HepG2 (cell line): ENCODE data around the gene COASY. TPM values are rescaled to one million over a fixed set of nuclear protein-coding genes. Genes with fewer than 3 reads are reported as not detected.

Experiments
- ASH2L ChIP-seq: fragments of 300-600, 200-600 bp; sonication (generic); IDR thresholded peaks from 2 replicates; pipeline ENCODE4 v1.7.0; 2017; ENCODE audit warnings: low read depth, mild to moderate bottlenecking, moderate library complexity, mixed read lengths, low read length; ENCODE audit not compliant: insufficient read length
- CBX5 ChIP-seq: sonication (generic); formaldehyde crosslinking; IDR thresholded peaks from 2 replicates; pipeline ENCODE4 v1.4.0; 2020; ENCODE audit warnings: missing genetic modification reagents, borderline replicate concordance
- FOXM1 ChIP-seq: sonication (generic); formaldehyde crosslinking; IDR thresholded peaks from 2 replicates; pipeline ENCODE4 v1.5.0; 2020; ENCODE audit warnings: missing genetic modification reagents
- HNRNPL ChIP-seq: fragments of 200-400 bp; formaldehyde crosslinking; IDR thresholded peaks from 2 replicates; pipeline ENCODE4 v1.6.1; 2017; ENCODE audit warnings: mild to moderate bottlenecking, low read depth, low read length
- KDM1A ChIP-seq: IDR thresholded peaks from 2 replicates; pipeline ENCODE4 v1.6.1; 2016; ENCODE audit warnings: missing compliant biosample characterization
- SAFB2 ChIP-seq: sonication (generic); formaldehyde crosslinking; IDR thresholded peaks from 2 replicates; pipeline ENCODE4 v1.5.1; 2020; ENCODE audit warnings: missing genetic modification reagents, low read depth, mild to moderate bottlenecking, borderline replicate concordance
- SMAD9 ChIP-seq: sonication (generic); formaldehyde crosslinking; IDR thresholded peaks from 2 replicates; pipeline ENCODE4 v1.5.1; 2020; ENCODE audit warnings: mild to moderate bottlenecking, missing genetic modification reagents
- SP5 ChIP-seq: IDR thresholded peaks from 2 replicates; pipeline ENCODE4 v1.6.1; 2016; ENCODE audit warnings: low read depth, borderline replicate concordance
- ZMYM4 ChIP-seq: sonication (generic); formaldehyde crosslinking; IDR thresholded peaks from 2 replicates; pipeline ENCODE4 v1.8.1; 2023; ENCODE audit warnings: mild to moderate bottlenecking, missing genetic modification reagents
- ZNF556 ChIP-seq: sonication (generic); formaldehyde crosslinking; IDR thresholded peaks from 2 replicates; pipeline ENCODE4 v1.4.0; 2020; ENCODE audit warnings: mild to moderate bottlenecking, missing genetic modification reagents, borderline replicate concordance
- ZNF572 ChIP-seq: sonication (generic); formaldehyde crosslinking; IDR thresholded peaks from 2 replicates; pipeline ENCODE4 v1.5.1; 2020; ENCODE audit warnings: mild to moderate bottlenecking, missing genetic modification reagents
- ZNF678 ChIP-seq: sonication (generic); formaldehyde crosslinking; IDR thresholded peaks from 2 replicates; pipeline ENCODE4 v1.4.0; 2020; ENCODE audit warnings: mild to moderate bottlenecking, missing genetic modification reagents
- ZNF839 ChIP-seq: sonication (generic); formaldehyde crosslinking; IDR thresholded peaks from 2 replicates; pipeline ENCODE4 v1.4.0; 2020; ENCODE audit warnings: missing genetic modification reagents, mild to moderate bottlenecking, borderline replicate concordance
- polyA plus RNA-seq, 8 experiments: library from polyadenylated mRNA; depleted of rRNA in 3 of 8; stranded (reverse) in 7 of 8; unstranded in 1 of 8; fragments of >200 nt; fragmentation: Illumina TruSeq in 4 of 8; extraction: Trizol in 4 of 8; gene quantifications; 2 replicates each; pipeline versions ENCODE4 v1.2.1 to v1.2.3, GENCODE V29; 2011 to 2016; ENCODE audit warnings: low read depth in 4 of 8, missing spikeins in 1 of 8, mixed read lengths in 1 of 8; ENCODE audit not compliant: insufficient read depth in 1 of 8
- total RNA-seq, 5 experiments: library from RNA; depleted of rRNA; stranded (reverse); fragments of >200 nt; fragmentation: Illumina TruSeq; extraction: Trizol; gene quantifications; 2 replicates each; pipeline ENCODE4 v1.2.3, GENCODE V29; 2016; ENCODE audit warnings: low read depth in 1 of 5
- TF ChIP-seq, protein P1 (sequence below): fragments of 450-650 bp; IDR thresholded peaks from 2 replicates; pipeline ENCODE4 v1.6.1; 2017
- TF ChIP-seq, protein P2 (sequence below): sonication (generic); formaldehyde crosslinking; IDR thresholded peaks from 2 replicates; pipeline ENCODE4 v1.8.0; 2022; ENCODE audit warnings: mild to moderate bottlenecking, missing genetic modification reagents, moderate library complexity
- TF ChIP-seq, protein P3 (sequence below): sonication (generic); formaldehyde crosslinking; IDR thresholded peaks from 2 replicates; pipeline ENCODE4 v1.4.0; 2020; ENCODE audit warnings: mild to moderate bottlenecking, low read depth, missing genetic modification reagents
- TF ChIP-seq, protein P4 (sequence below): IDR thresholded peaks from 2 replicates; pipeline ENCODE4 v1.6.1; 2016; ENCODE audit warnings: missing compliant biosample characterization, missing genetic modification reagents, borderline replicate concordance
- TF ChIP-seq, protein P5 (sequence below): sonication (generic); formaldehyde crosslinking; IDR thresholded peaks from 2 replicates; pipeline ENCODE4 v1.8.1; 2022; ENCODE audit warnings: mild to moderate bottlenecking, missing genetic modification reagents
- TF ChIP-seq, protein P6 (sequence below): sonication (generic); formaldehyde crosslinking; conservative IDR thresholded peaks from 2 replicates; pipeline ENCODE4 v1.8.0; 2022; ENCODE audit warnings: mild to moderate bottlenecking, moderate library complexity, missing genetic modification reagents

The COASY gene
- total and polyA plus RNA-seq, 2 of the 13 experiments (the other 11 are each of a cell fraction or from before 2014, with no cell fraction given) = 90.7 to 125 TPM

DNA sequence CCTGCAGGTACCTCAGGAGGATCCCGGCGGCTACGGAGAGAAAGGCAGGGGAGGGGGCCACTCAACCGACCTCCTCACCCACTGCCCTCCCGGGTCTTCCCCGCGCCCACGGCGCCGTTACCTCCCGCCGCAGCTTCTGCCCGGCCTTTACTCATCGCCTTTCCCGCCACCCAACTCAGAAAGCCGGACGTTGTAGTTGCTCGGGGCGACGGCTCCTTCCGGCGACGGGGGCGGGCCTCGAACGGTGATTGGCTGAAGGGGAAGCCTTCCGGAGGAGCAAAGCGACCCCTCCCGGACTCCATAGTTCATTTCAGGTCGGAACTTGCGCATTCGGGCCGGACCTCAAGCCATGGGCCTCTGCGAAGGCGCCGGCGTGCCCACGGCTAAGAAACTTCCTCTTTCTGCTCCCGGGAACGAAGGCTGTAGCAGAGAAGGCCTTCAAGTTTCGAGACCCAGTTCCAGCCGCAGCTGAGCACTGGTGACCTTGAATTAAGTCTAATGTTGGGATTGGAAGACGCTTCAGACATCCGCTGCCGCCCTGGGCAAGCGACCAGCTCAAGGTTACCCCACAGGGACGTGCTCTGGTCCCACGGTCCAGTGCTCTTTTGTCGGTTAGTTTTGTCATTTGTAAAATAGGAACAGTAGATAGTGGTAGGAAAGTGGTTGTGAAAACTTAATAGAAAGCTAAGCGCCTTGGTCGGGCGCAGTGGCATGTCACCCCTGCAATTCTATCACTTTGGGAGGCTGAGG, 15.8 kb downstream of the COASY start, which contains the start of gene PSMC3IP (continued):
- TF ChIP-seq, protein P1, sequence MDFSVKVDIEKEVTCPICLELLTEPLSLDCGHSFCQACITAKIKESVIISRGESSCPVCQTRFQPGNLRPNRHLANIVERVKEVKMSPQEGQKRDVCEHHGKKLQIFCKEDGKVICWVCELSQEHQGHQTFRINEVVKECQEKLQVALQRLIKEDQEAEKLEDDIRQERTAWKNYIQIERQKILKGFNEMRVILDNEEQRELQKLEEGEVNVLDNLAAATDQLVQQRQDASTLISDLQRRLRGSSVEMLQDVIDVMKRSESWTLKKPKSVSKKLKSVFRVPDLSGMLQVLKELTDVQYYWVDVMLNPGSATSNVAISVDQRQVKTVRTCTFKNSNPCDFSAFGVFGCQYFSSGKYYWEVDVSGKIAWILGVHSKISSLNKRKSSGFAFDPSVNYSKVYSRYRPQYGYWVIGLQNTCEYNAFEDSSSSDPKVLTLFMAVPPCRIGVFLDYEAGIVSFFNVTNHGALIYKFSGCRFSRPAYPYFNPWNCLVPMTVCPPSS = no peak
- TF ChIP-seq, protein P2, sequence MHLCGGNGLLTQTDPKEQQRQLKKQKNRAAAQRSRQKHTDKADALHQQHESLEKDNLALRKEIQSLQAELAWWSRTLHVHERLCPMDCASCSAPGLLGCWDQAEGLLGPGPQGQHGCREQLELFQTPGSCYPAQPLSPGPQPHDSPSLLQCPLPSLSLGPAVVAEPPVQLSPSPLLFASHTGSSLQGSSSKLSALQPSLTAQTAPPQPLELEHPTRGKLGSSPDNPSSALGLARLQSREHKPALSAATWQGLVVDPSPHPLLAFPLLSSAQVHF (CRISPR knock-in tag) = peak; percentile 77; the same call in 1 of the 2 replicates
- TF ChIP-seq, protein P3, sequence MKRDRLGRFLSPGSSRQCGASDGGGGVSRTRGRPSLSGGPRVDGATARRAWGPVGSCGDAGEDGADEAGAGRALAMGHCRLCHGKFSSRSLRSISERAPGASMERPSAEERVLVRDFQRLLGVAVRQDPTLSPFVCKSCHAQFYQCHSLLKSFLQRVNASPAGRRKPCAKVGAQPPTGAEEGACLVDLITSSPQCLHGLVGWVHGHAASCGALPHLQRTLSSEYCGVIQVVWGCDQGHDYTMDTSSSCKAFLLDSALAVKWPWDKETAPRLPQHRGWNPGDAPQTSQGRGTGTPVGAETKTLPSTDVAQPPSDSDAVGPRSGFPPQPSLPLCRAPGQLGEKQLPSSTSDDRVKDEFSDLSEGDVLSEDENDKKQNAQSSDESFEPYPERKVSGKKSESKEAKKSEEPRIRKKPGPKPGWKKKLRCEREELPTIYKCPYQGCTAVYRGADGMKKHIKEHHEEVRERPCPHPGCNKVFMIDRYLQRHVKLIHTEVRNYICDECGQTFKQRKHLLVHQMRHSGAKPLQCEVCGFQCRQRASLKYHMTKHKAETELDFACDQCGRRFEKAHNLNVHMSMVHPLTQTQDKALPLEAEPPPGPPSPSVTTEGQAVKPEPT (CRISPR knock-in tag) = no peak
- TF ChIP-seq SMAD9 (CRISPR knock-in tag) = peak; percentile 64; the same call in 1 of the 2 replicates
- TF ChIP-seq KDM1A = no peak; the same call in 1 of the 2 replicates
- TF ChIP-seq ZNF839 (CRISPR knock-in tag) = peak; percentile 70; the same call in 1 of the 2 replicates
- TF ChIP-seq HNRNPL = peak; percentile 74; the same call in 1 of the 2 replicates
- peak; percentile 68 for TF ChIP-seq ZMYM4 (CRISPR knock-in tag)
- peak; percentile 71; the same call in 1 of the 2 replicates for TF ChIP-seq ZNF678 (CRISPR knock-in tag)
- TF ChIP-seq, protein P4, sequence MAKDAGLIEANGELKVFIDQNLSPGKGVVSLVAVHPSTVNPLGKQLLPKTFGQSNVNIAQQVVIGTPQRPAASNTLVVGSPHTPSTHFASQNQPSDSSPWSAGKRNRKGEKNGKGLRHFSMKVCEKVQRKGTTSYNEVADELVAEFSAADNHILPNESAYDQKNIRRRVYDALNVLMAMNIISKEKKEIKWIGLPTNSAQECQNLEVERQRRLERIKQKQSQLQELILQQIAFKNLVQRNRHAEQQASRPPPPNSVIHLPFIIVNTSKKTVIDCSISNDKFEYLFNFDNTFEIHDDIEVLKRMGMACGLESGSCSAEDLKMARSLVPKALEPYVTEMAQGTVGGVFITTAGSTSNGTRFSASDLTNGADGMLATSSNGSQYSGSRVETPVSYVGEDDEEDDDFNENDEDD (CRISPR knock-in tag) = peak; percentile 99
- TF ChIP-seq SP5 (CRISPR knock-in tag) = no peak
- TF ChIP-seq ASH2L = peak; percentile 72
- TF ChIP-seq, protein P5, sequence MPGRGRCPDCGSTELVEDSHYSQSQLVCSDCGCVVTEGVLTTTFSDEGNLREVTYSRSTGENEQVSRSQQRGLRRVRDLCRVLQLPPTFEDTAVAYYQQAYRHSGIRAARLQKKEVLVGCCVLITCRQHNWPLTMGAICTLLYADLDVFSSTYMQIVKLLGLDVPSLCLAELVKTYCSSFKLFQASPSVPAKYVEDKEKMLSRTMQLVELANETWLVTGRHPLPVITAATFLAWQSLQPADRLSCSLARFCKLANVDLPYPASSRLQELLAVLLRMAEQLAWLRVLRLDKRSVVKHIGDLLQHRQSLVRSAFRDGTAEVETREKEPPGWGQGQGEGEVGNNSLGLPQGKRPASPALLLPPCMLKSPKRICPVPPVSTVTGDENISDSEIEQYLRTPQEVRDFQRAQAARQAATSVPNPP (CRISPR knock-in tag) = no peak; the same call in 1 of the 2 replicates
- TF ChIP-seq ZNF572 (CRISPR knock-in tag) = no peak
- no peak for TF ChIP-seq SAFB2 (CRISPR knock-in tag)
- peak; percentile 80 for TF ChIP-seq CBX5 (CRISPR knock-in tag)
- no peak for TF ChIP-seq FOXM1 (CRISPR knock-in tag)
- peak; percentile 81; the same call in 1 of the 2 replicates for TF ChIP-seq ZNF556 (CRISPR knock-in tag)
- TF ChIP-seq, protein P6, sequence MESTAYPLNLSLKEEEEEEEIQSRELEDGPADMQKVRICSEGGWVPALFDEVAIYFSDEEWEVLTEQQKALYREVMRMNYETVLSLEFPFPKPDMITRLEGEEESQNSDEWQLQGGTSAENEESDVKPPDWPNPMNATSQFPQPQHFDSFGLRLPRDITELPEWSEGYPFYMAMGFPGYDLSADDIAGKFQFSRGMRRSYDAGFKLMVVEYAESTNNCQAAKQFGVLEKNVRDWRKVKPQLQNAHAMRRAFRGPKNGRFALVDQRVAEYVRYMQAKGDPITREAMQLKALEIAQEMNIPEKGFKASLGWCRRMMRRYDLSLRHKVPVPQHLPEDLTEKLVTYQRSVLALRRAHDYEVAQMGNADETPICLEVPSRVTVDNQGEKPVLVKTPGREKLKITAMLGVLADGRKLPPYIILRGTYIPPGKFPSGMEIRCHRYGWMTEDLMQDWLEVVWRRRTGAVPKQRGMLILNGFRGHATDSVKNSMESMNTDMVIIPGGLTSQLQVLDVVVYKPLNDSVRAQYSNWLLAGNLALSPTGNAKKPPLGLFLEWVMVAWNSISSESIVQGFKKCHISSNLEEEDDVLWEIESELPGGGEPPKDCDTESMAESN = peak; percentile 38
